Panc1 (cell line): ENCODE measurements around the gene NPAS4. TPM values are rescaled to one million over a fixed set of nuclear protein-coding genes. Genes with fewer than 3 reads are reported as not detected.
A peak's percentile ranks its signal among the peaks of the same experiment; 100 is the strongest.

ENCODE experiments used
- ATAC-seq: fragments of 200-7000 bp; cut with Tn5 transposase; 2 replicates; pipeline ENCODE4 v1.9.1; 2020; ENCODE audit warnings: mild to moderate bottlenecking, moderate library complexity
- Bru-seq: library from RNA; stranded (reverse); fragments of 400-500 nt; gene quantifications from one replicate; lab custom pipeline; 2021; lab: Mats Ljungman, UMichigan
- BruChase-seq, 2 experiments: library from RNA; stranded (reverse); fragments of 400-500 nt; gene quantifications; one replicate each; lab custom pipeline; 2021; lab: Mats Ljungman, UMichigan
- BruUV-seq: library from RNA; stranded (reverse); fragments of 400-500 nt; replicated peaks from 2 replicates; lab custom pipeline; 2021; lab: Mats Ljungman, UMichigan
- CTCF ChIA-PET: fragments of 300-600 bp; sonication (Branson Sonifier 250); formaldehyde crosslinking; loops from one replicate; lab custom pipeline; 2022; ENCODE audit warnings: antibody characterized with exemption; lab: Charles Lee
- POLR2A ChIA-PET: fragments of 300-600 bp; sonication (Branson Sonifier 250); formaldehyde crosslinking; loops from one replicate; lab custom pipeline; 2022; ENCODE audit warnings: antibody characterized with exemption; lab: Charles Lee
- DNase-seq: peaks from one replicate; pipeline ENCODE4 v3.0.0-alpha.2; 2010; ENCODE audit warnings: low read depth, low spot score
- H3K27ac ChIP-seq: 2 replicates; pipeline ENCODE4 v1.5.1; 2011; ENCODE audit warnings: mild to moderate bottlenecking, low read length, inconsistent platforms
- H3K27me3 ChIP-seq: fragments of 200-500 bp; sonication (Bioruptor generic); 2 replicates; pipeline ENCODE4 v1.6.0; 2014; ENCODE audit warnings: low read length, inconsistent platforms; ENCODE audit not compliant: control insufficient read depth, insufficient read depth
- H3K36me3 ChIP-seq: fragments of 200-500 bp; sonication (Bioruptor generic); 2 replicates; pipeline ENCODE4 v1.5.1; 2014; ENCODE audit warnings: inconsistent platforms, mild to moderate bottlenecking, low read length, moderate library complexity; ENCODE audit not compliant: control insufficient read depth, insufficient read depth
- H3K4me1 ChIP-seq: 2 replicates; pipeline ENCODE4 v1.5.1; 2011; ENCODE audit warnings: inconsistent platforms, mild to moderate bottlenecking, low read length, moderate library complexity; ENCODE audit not compliant: control insufficient read depth, insufficient read depth
- H3K4me3 ChIP-seq, 2 experiments: 2 replicates each; pipeline ENCODE4 v1.5.1; 2011 to 2012; ENCODE audit warnings: low read depth in 2 of 2, low read length in 2 of 2, mild to moderate bottlenecking in 2 of 2, inconsistent platforms in 1 of 2, moderate library complexity in 1 of 2
- H3K9me3 ChIP-seq: fragments of 200-500 bp; sonication (Bioruptor generic); 2 replicates; pipeline ENCODE4 v1.5.1; 2014; ENCODE audit warnings: low read depth, mild to moderate bottlenecking, inconsistent platforms, low read length, moderate library complexity; ENCODE audit not compliant: control insufficient read depth, insufficient read depth
- POLR2AphosphoS5 ChIP-seq: IDR thresholded peaks from 2 replicates; pipeline ENCODE4 v1.6.1; 2012; ENCODE audit warnings: mild to moderate bottlenecking, low read depth, low read length, moderate library complexity
- SIN3A ChIP-seq: IDR thresholded peaks from 2 replicates; pipeline ENCODE4 v1.6.1; 2012; ENCODE audit warnings: low read depth, mild to moderate bottlenecking, low read length, moderate library complexity, borderline replicate concordance; ENCODE audit not compliant: insufficient read depth
- TCF7L2 ChIP-seq: IDR thresholded peaks from 2 replicates; pipeline ENCODE4 v1.6.1; 2011; ENCODE audit warnings: mild to moderate bottlenecking, low read depth, low read length, inconsistent platforms
- in situ Hi-C: cut with HindIII; loops from 2 replicates; pipeline ENCODE4 v1.10.0; 2016; ENCODE audit warnings: low sequenced_read_pairs, low pct_unique_long_range_greater_than_20kb
- intact Hi-C: fragments of 100-400 bp; cut with micrococcal nuclease; formaldehyde crosslinking; loops from one replicate; pipeline ENCODE4 v1.10.0; 2022; ENCODE audit not compliant: unreplicated experiment
- long read RNA-seq: library from polyadenylated mRNA; unstranded; transcript quantifications from one replicate; pipeline ENCODE4 v2.0.0, GENCODE V29; 2021; ENCODE audit not compliant: unreplicated experiment
- polyA plus RNA-seq: library from polyadenylated mRNA; unstranded; fragments of >200 nt; gene quantifications from one replicate; pipeline ENCODE4 v1.2.1, GENCODE V29; 2012; ENCODE audit warnings: missing spikeins; ENCODE audit not compliant: insufficient read length
- total RNA-seq: library from RNA; stranded (reverse); gene quantifications from one replicate; pipeline ENCODE4 v1.2.1, GENCODE V29; 2021; ENCODE audit not compliant: unreplicated experiment
- TF ChIP-seq, protein P1 (sequence below): fragments of 450-650 bp; IDR thresholded peaks from 2 replicates; pipeline ENCODE4 v1.5.1; 2017; ENCODE audit warnings: mild to moderate bottlenecking
- TF ChIP-seq, protein P2 (sequence below), 2 experiments: IDR thresholded peaks; 2 replicates each; pipeline ENCODE4 v1.6.1; 2011 to 2012; ENCODE audit warnings: low read depth in 2 of 2, control low read depth in 1 of 2, low read length in 1 of 2, mild to moderate bottlenecking in 1 of 2, moderate library complexity in 1 of 2; ENCODE audit not compliant: insufficient read depth in 1 of 2

The NPAS4 gene
- total RNA-seq (0.08 TPM), Bru-seq, nascent RNA (percentile 11 among the genes with signal in this experiment), BruChase-seq, experiment 1, labeled RNA remaining after a 2-hour chase (not detected), BruChase-seq, experiment 2, labeled RNA remaining after a 6-hour chase (percentile 12 among the genes with signal in this experiment)
- not detected for polyA plus RNA-seq
- long read RNA-seq = 0 reads

DNA sequence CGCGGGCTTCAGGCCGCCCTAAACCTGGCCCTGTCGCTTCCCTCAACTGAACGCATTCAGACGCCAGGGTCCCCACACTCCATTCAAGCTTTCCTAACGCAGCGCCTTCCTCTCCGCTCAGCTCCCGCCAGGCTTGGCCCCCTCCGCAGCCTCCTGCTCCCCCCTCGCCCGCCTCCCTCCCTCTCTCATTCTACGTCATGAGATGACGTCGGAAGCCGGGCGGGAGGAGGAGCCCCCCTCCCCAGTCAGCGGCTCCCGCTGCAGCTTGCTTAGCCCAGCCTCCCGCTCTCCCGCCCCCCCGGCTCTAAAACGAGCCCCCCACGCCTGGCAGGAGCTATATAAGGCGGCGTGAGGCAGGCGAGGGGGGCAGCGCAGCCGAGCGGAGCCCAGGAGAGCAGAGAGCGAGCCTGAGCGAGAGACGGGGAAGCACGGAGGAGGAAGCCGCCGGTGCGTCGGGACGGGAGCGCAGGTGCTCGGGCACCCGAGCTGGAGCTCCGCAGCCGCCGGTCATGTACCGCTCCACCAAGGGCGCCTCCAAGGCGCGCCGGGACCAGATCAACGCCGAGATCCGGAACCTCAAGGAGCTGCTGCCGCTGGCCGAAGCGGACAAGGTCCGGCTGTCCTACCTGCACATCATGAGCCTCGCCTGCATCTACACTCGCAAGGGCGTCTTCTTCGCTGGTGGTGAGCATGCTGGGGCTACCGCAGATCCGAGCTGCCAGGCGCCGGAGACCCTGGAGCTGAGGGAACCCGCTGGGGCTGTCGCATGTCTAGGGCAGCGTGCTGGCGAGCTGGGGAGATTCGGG, at the start of gene NPAS4:
Gene NPAS4, plus strand, starts transcription at position 365 of the 806 bp plus-strand sequence. Its CDS starts 145 bp downstream, at position 510.
- BruUV-seq = no TSS peak
- intact Hi-C loops (no loop called here), in situ Hi-C loops (no loop called here)
- ChIA-PET POLR2A (no interaction called here), CTCF (interaction anchor here (0.9 to 2.4 kb wide), 4 partner anchors 10 to 258 kb away, joined by 3 to 11 read pairs (median 4); no protein-coding TSS in a partner anchor)
- no peak within 1 kb of the TSS for H3K27ac ChIP-seq
- DNase-seq (no peak), ATAC-seq (no peak)
- no peak for TF ChIP-seq SIN3A
- TF ChIP-seq, protein P1, sequence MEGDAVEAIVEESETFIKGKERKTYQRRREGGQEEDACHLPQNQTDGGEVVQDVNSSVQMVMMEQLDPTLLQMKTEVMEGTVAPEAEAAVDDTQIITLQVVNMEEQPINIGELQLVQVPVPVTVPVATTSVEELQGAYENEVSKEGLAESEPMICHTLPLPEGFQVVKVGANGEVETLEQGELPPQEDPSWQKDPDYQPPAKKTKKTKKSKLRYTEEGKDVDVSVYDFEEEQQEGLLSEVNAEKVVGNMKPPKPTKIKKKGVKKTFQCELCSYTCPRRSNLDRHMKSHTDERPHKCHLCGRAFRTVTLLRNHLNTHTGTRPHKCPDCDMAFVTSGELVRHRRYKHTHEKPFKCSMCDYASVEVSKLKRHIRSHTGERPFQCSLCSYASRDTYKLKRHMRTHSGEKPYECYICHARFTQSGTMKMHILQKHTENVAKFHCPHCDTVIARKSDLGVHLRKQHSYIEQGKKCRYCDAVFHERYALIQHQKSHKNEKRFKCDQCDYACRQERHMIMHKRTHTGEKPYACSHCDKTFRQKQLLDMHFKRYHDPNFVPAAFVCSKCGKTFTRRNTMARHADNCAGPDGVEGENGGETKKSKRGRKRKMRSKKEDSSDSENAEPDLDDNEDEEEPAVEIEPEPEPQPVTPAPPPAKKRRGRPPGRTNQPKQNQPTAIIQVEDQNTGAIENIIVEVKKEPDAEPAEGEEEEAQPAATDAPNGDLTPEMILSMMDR = no peak
- TF ChIP-seq, protein P2, sequence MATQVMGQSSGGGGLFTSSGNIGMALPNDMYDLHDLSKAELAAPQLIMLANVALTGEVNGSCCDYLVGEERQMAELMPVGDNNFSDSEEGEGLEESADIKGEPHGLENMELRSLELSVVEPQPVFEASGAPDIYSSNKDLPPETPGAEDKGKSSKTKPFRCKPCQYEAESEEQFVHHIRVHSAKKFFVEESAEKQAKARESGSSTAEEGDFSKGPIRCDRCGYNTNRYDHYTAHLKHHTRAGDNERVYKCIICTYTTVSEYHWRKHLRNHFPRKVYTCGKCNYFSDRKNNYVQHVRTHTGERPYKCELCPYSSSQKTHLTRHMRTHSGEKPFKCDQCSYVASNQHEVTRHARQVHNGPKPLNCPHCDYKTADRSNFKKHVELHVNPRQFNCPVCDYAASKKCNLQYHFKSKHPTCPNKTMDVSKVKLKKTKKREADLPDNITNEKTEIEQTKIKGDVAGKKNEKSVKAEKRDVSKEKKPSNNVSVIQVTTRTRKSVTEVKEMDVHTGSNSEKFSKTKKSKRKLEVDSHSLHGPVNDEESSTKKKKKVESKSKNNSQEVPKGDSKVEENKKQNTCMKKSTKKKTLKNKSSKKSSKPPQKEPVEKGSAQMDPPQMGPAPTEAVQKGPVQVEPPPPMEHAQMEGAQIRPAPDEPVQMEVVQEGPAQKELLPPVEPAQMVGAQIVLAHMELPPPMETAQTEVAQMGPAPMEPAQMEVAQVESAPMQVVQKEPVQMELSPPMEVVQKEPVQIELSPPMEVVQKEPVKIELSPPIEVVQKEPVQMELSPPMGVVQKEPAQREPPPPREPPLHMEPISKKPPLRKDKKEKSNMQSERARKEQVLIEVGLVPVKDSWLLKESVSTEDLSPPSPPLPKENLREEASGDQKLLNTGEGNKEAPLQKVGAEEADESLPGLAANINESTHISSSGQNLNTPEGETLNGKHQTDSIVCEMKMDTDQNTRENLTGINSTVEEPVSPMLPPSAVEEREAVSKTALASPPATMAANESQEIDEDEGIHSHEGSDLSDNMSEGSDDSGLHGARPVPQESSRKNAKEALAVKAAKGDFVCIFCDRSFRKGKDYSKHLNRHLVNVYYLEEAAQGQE (IDR thresholded peaks at IDR 0.05; ENCODE audit: insufficient read depth in 1 of 2, low read depth in 2 of 2, low read length in 1 of 2) = peak in 1 of 2 experiments; percentile 12; a peak in 1 of 4 replicates
- TF ChIP-seq TCF7L2 = no peak
- no peak for TF ChIP-seq POLR2AphosphoS5
- H3K4me1 ChIP-seq = 0 out of 2 replicates have a peak, but pooled peaks cover 4% of the 10 kb centered on the region
- no peak within 1 kb of the TSS for H3K4me3 ChIP-seq
- H3K36me3 ChIP-seq = no peaks in the 10 kb centered on the region
- H3K9me3 ChIP-seq = no peaks in the 10 kb centered on the region
- H3K27me3 ChIP-seq = peaks cover 22% of the 10 kb centered on the region

DNA sequence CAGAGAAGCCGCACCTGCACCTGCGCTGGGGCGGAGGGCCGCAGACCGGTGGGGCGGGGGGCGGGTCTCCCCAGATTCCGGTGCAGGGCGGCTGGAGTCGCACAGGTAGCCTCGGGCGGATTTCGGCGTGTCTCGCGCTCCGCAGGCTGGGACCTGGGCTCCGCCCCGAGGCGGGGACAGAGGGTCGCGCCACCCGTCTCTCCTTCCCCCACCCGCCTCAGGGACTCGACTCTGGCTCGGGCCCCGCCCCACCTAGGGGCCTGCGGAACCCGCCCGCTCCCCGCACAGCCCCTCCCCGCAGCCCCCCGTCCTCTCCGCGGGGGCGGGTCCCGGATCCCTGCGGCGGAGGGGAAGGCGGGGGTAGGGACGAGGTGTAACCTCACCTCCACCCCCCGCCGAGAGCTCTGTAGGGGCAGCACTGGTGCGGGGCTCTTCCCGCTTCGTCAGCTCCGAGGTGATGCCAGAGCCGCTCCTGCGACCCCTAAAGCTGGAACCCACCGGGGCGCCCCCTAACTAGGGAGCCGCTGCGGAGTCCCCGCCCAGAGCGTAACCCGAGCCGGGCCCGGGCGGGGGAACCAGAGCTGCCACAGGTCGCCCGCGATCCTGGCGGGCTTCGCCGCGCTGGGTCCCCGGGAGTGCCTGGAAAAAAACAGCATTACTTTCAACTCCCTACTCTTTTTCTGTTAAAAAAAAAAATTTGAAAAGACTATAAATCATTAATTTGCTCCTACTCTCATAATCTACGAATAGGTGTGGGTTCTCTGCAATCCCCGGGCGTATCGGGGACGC, 49.0 kb upstream of the NPAS4 start, which contains the start of gene SLC29A2:
Gene SLC29A2, minus strand, starts transcription at position 134 of the 789 bp plus-strand sequence. CDS start 169 bp downstream, outside the sequence.
- ChIA-PET POLR2A (interaction anchor here (0.5 to 0.6 kb wide), 2 partner anchors 48 to 377 kb away, joined by 4 to 5 read pairs; no protein-coding TSS in a partner anchor), CTCF (no interaction called here)
- in situ Hi-C loops = no loop called here
- DNase-seq (no peak), ATAC-seq (peak; percentile 87)
- Histone ChIP-seq H3K27me3 (no peaks in the 10 kb centered on the region), H3K4me1 (peaks cover 15% of the 10 kb centered on the region; the same call in 1 of the 2 replicates), H3K27ac (peak within 1 kb of the TSS; percentile 92), H3K9me3 (no peaks in the 10 kb centered on the region), H3K36me3 (no peaks in the 10 kb centered on the region), H3K4me3 (peak within 1 kb of the TSS; percentile 63 to 92)
- TF ChIP-seq POLR2AphosphoS5 = peak; percentile 57
- TF ChIP-seq, protein P1 = no peak
- TF ChIP-seq TCF7L2 = no peak
- TF ChIP-seq, protein P2 (IDR thresholded peaks at IDR 0.05; ENCODE audit: insufficient read depth in 1 of 2, low read depth in 2 of 2, low read length in 1 of 2) = no peak
- peak; percentile 19; the same call in 1 of the 2 replicates for TF ChIP-seq SIN3A
- BruUV-seq = no TSS peak
- intact Hi-C loops = no loop called here
